H1 (cell line): Measurements from ENCODE around the gene LAMA3. TPM values are rescaled to one million over a fixed set of nuclear protein-coding genes. Genes with fewer than 3 reads are reported as not detected.

ENCODE experiments used
- CTCF ChIA-PET: fragments of 300-600 bp; sonication (Branson Sonifier 250); formaldehyde crosslinking; loops from one replicate; lab custom pipeline; 2021; ENCODE audit not compliant: partially characterized antibody; lab: Charles Lee
- POLR2A ChIA-PET: fragments of 300-600 bp; sonication (Branson Sonifier 250); formaldehyde crosslinking; loops from one replicate; lab custom pipeline; 2021; ENCODE audit warnings: inconsistent platforms; ENCODE audit not compliant: partially characterized antibody; lab: Charles Lee
- DNase-seq, 2 experiments: peaks; one replicate each; pipeline versions ENCODE4 v3.0.0 to v3.0.0-alpha.2; 2010 to 2022; ENCODE audit warnings: low spot score in 2 of 2, low read depth in 1 of 2, mixed read lengths in 1 of 2
- FAIRE-seq: peaks from 2 replicates; lab custom pipeline; 2011; peaks lifted over from hg19 to GRCh38; lab: Jason Lieb, UNC
- H2AFZ ChIP-seq: 2 replicates; pipeline ENCODE4 v1.8.1; 2012; ENCODE audit warnings: low read length, inconsistent platforms
- H2AK5ac ChIP-seq: 2 replicates; pipeline ENCODE4 v1.6.1; 2013; ENCODE audit warnings: low read depth, low read length
- H2BK120ac ChIP-seq: replicated peaks from 2 replicates; pipeline ENCODE3; 2013; ENCODE audit warnings: low read depth, low read length, inconsistent platforms
- H2BK12ac ChIP-seq: 2 replicates; pipeline ENCODE4 v1.6.1; 2013; ENCODE audit warnings: low read depth, low read length
- H2BK15ac ChIP-seq: 2 replicates; pipeline ENCODE4 v1.6.1; 2013; ENCODE audit warnings: low read length
- H2BK20ac ChIP-seq: 2 replicates; pipeline ENCODE4 v1.6.1; 2013; ENCODE audit warnings: low read length
- H2BK5ac ChIP-seq: 2 replicates; pipeline ENCODE4 v1.6.1; 2013; ENCODE audit warnings: low read depth, low read length
- H3K14ac ChIP-seq: 2 replicates; pipeline ENCODE4 v1.6.1; 2013; ENCODE audit warnings: inconsistent platforms; ENCODE audit not compliant: insufficient read length
- H3K18ac ChIP-seq: 2 replicates; pipeline ENCODE4 v1.6.1; 2013; ENCODE audit warnings: low read length; ENCODE audit errors: extremely low read depth
- H3K23ac ChIP-seq: 2 replicates; pipeline ENCODE4 v1.6.1; 2013; ENCODE audit warnings: inconsistent platforms; ENCODE audit not compliant: insufficient read length
- H3K23me2 ChIP-seq: 2 replicates; pipeline ENCODE4 v1.6.1; 2013; ENCODE audit warnings: low read depth, low read length
- H3K27ac ChIP-seq: 2 replicates; pipeline ENCODE4 v1.6.1; 2011; ENCODE audit warnings: low read depth, low read length, inconsistent platforms
- H3K27me3 ChIP-seq, 4 experiments: replicated peaks in 1 of 4; 1 replicate in 1 of 4; 2 replicates in 3 of 4; pipeline versions ENCODE4 v1.6.1 to v1.8.1; 2011 to 2013; ENCODE audit warnings: low read length in 3 of 4, mild to moderate bottlenecking in 3 of 4, inconsistent platforms in 2 of 4, mixed read lengths in 2 of 4, moderate library complexity in 1 of 4; ENCODE audit not compliant: control insufficient read depth in 3 of 4, insufficient read depth in 3 of 4; ENCODE audit errors: extremely low read depth in 1 of 4
- H3K36me3 ChIP-seq, 4 experiments: 2 replicates each; pipeline versions ENCODE4 v1.6.1 to v1.8.1; 2011 to 2013; ENCODE audit warnings: mild to moderate bottlenecking in 4 of 4, low read length in 3 of 4, moderate library complexity in 2 of 4, control low read depth in 1 of 4, inconsistent platforms in 1 of 4; ENCODE audit not compliant: insufficient read depth in 4 of 4, control insufficient read depth in 2 of 4
- H3K4ac ChIP-seq: replicated peaks from 2 replicates; pipeline ENCODE3; 2013; ENCODE audit warnings: low read length, low read depth, mixed read lengths, inconsistent platforms; ENCODE audit not compliant: insufficient read length
- H3K4me1 ChIP-seq, 4 experiments: replicated peaks in 1 of 4; 1 replicate in 1 of 4; 2 replicates in 3 of 4; pipeline versions ENCODE4 v1.6.1 to v1.8.1; 2011 to 2013; ENCODE audit warnings: low read length in 3 of 4, inconsistent platforms in 2 of 4, mixed read lengths in 1 of 4; ENCODE audit not compliant: insufficient read depth in 4 of 4, control insufficient read depth in 3 of 4
- H3K4me2 ChIP-seq, 2 experiments: 2 replicates each; pipeline versions ENCODE4 v1.6.1 to v1.8.1; 2011 to 2013; ENCODE audit warnings: low read depth in 2 of 2, low read length in 2 of 2, control low read depth in 1 of 2, inconsistent platforms in 1 of 2, mild to moderate bottlenecking in 1 of 2; ENCODE audit not compliant: insufficient read depth in 1 of 2
- H3K4me3 ChIP-seq, 4 experiments: fragments of 200-600, 300-600 bp in 1 of 4; sonication (generic), shearing (Covaris generic), sonication (Bioruptor Twin) in 1 of 4; 2 replicates each; pipeline versions ENCODE4 v1.5.1 to v1.8.1; 2011 to 2016; ENCODE audit warnings: low read length in 4 of 4, low read depth in 3 of 4, control low read depth in 2 of 4, inconsistent platforms in 2 of 4, mild to moderate bottlenecking in 2 of 4, mixed read lengths in 1 of 4, moderate library complexity in 1 of 4; ENCODE audit not compliant: insufficient read depth in 2 of 4; ENCODE audit errors: extremely low read depth in 1 of 4
- H3K56ac ChIP-seq: replicated peaks from 2 replicates; pipeline ENCODE3; 2013; ENCODE audit warnings: low read depth, mild to moderate bottlenecking, mixed read lengths, low read length, inconsistent platforms; ENCODE audit not compliant: insufficient read length
- H3K79me1 ChIP-seq: 2 replicates; pipeline ENCODE4 v1.6.1; 2013; ENCODE audit warnings: low read depth, low read length, control low read depth
- H3K79me2 ChIP-seq, 2 experiments: 2 replicates each; pipeline versions ENCODE4 v1.6.1 to v1.8.1; 2012 to 2013; ENCODE audit warnings: low read length in 2 of 2, mild to moderate bottlenecking in 2 of 2, inconsistent platforms in 1 of 2; ENCODE audit not compliant: insufficient read depth in 2 of 2, control insufficient read depth in 1 of 2
- H3K9ac ChIP-seq, 4 experiments: replicated peaks in 1 of 4; 1 replicate in 1 of 4; 2 replicates in 3 of 4; pipeline versions ENCODE4 v1.6.1 to v1.8.1; 2011 to 2013; ENCODE audit warnings: low read depth in 3 of 4, low read length in 3 of 4, control low read depth in 2 of 4, mild to moderate bottlenecking in 2 of 4, moderate library complexity in 2 of 4, inconsistent platforms in 1 of 4; ENCODE audit errors: extremely low read depth in 1 of 4
- H3K9me3 ChIP-seq, 2 experiments: 2 replicates each; pipeline versions ENCODE4 v1.6.1 to v1.8.1; 2012 to 2013; ENCODE audit warnings: mild to moderate bottlenecking in 2 of 2, moderate library complexity in 2 of 2, control low read depth in 1 of 2, inconsistent platforms in 1 of 2, low read depth in 1 of 2, low read length in 1 of 2, mixed read lengths in 1 of 2; ENCODE audit not compliant: insufficient read depth in 2 of 2
- H4K20me1 ChIP-seq, 2 experiments: replicated peaks in 1 of 2; 2 replicates each; pipeline versions ENCODE3 to v1.8.1; 2011 to 2013; ENCODE audit warnings: inconsistent platforms in 2 of 2, low read length in 2 of 2, mild to moderate bottlenecking in 1 of 2; ENCODE audit not compliant: insufficient read depth in 2 of 2, control insufficient read depth in 1 of 2
- H4K5ac ChIP-seq: 2 replicates; pipeline ENCODE4 v1.6.1; 2013; ENCODE audit warnings: low read length, low read depth, mixed read lengths, inconsistent platforms; ENCODE audit not compliant: insufficient read length
- H4K8ac ChIP-seq: 2 replicates; pipeline ENCODE4 v1.8.0; 2013; ENCODE audit warnings: mild to moderate bottlenecking, moderate library complexity, low read length, inconsistent platforms; ENCODE audit not compliant: insufficient read depth; ENCODE audit errors: extremely low read depth
- H4K91ac ChIP-seq: replicated peaks from 2 replicates; pipeline ENCODE3; 2013; ENCODE audit warnings: low read length, mixed read lengths, inconsistent platforms; ENCODE audit not compliant: insufficient read length
- CBX8 ChIP-seq: fragments of 300-800, 300-1000 bp; sonication (generic); IDR thresholded peaks from 2 replicates; pipeline ENCODE4 v1.7.1; 2016; ENCODE audit warnings: low read depth, low read length, borderline replicate concordance
- WGBS, 2 experiments: shearing (Covaris generic) in 1 of 2; methylation state at CpG; one replicate each; pipeline versions ENCODE4 v1.1.6 to v1.1.7; 2013 to 2015; ENCODE audit warnings: low lambda C conversion rate in 2 of 2, mixed read lengths in 2 of 2, inconsistent platforms in 1 of 2, low coverage in 1 of 2, missing lambda C conversion rate in 1 of 2; ENCODE audit not compliant: insufficient replicate concordance in 2 of 2, insufficient coverage in 1 of 2, insufficient read length in 1 of 2; ENCODE audit errors: extremely low coverage in 1 of 2, missing lambda C conversion rate in 1 of 2; 5-methylcytosine and 5-hydroxymethylcytosine counted together
- polyA plus RNA-seq, 7 experiments: library from polyadenylated mRNA; depleted of rRNA in 3 of 7; stranded (reverse) in 5 of 7; unstranded in 2 of 7; fragments of >200 nt in 5 of 7; fragments of 200-250 nt in 2 of 7; gene quantifications; 1 replicate in 5 of 7; 2 replicates in 1 of 7; 4 replicates in 1 of 7; pipeline versions ENCODE4 v1.2.1 to v1.2.3, GENCODE V29; 2011 to 2013; ENCODE audit warnings: missing spikeins in 2 of 7, mixed read lengths in 2 of 7
- total RNA-seq: library from RNA; stranded (reverse); fragmentation: NEBNext Ultra II Directional; extraction: Animal tissue kit (Norgen Biotek cat#: 25700); gene quantifications from 2 replicates; pipeline ENCODE4 v1.2.1, GENCODE V29; 2021
- TF ChIP-seq, protein P1 (sequence below): IDR thresholded peaks from 2 replicates; pipeline ENCODE4 v1.6.1; 2011; ENCODE audit warnings: low read length, improper control_type of control experiment

LAMA3 gene
- total and polyA plus RNA-seq, 2 of the 8 experiments (the other 6 are each of a cell fraction or from before 2014, with no cell fraction given): 0.76 to 5.0 TPM

DNA sequence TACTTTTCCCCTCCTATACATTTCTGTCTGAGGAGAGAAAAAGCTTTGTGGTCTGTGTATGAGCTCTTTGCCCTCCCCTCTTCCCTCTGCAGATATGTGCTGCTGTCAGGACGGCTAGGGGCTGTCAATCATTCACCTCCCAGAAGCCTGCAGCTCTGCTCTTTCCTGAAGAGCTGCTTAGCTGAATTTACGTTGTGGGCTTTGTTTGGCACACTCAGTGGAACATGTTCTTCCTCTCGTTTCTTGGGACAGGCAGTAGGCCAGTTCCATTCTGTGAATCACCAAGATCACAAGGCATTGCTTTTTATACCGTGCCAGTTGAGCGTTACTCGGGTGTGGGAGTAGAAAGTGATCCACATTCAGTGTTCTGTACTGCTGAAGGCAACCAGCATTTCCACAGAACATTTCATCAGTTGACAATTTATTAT lies 136.7 kb downstream of the LAMA3 start:
- no peak overlapping the region for H2BK5ac ChIP-seq
- no peaks in the 10 kb centered on the region for H4K20me1 ChIP-seq
- no peak overlapping the region for H2BK12ac ChIP-seq
- no peak overlapping the region for H2BK120ac ChIP-seq
- no peak overlapping the region for H3K23ac ChIP-seq
- 0 out of 2 replicates have a peak overlapping the region, but pooled peaks have one; percentile 11 for H2AFZ ChIP-seq
- no peak overlapping the region for H3K18ac ChIP-seq
- H4K5ac ChIP-seq: no peak overlapping the region
- DNase-seq (no peak), FAIRE-seq (no peak)
- H4K8ac ChIP-seq: no peak overlapping the region
- H4K91ac ChIP-seq: no peak overlapping the region
- no peak overlapping the region for H2BK15ac ChIP-seq
- H3K4me3 ChIP-seq: no peak overlapping the region
- H3K9me3 ChIP-seq: no peaks in the 10 kb centered on the region
- peaks cover 0 to 7% (median 6%) of the 10 kb centered on the region in 4 experiments; a peak in 3 of 7 replicates for H3K4me1 ChIP-seq
- no peaks in the 10 kb centered on the region for H3K79me1 ChIP-seq
- H3K14ac ChIP-seq: no peak overlapping the region
- H3K79me2 ChIP-seq: no peaks in the 10 kb centered on the region
- H3K9ac ChIP-seq: no peak overlapping the region; a peak in 1 of 7 replicates
- H3K36me3 ChIP-seq: no peaks in the 10 kb centered on the region
- H3K27ac ChIP-seq: no peak overlapping the region
- WGBS, 2 experiments: 83% methylated on average over 6 of the region's 6 CpGs; no CpG with 5 or more reads in 1 of the 2 experiments
- no peak overlapping the region for H3K4me2 ChIP-seq
- POLR2A ChIA-PET: no interaction called here
- CTCF ChIA-PET: no interaction called here
- no peak overlapping the region for H3K56ac ChIP-seq
- H2BK20ac ChIP-seq: 0 out of 2 replicates have a peak overlapping the region, but pooled peaks have one; percentile 64
- no peaks in the 10 kb centered on the region for H3K23me2 ChIP-seq
- no peak overlapping the region for H3K4ac ChIP-seq
- no peaks in the 10 kb centered on the region for H3K27me3 ChIP-seq
- no peak overlapping the region for H2AK5ac ChIP-seq
- no peak for TF ChIP-seq CBX8
- TF ChIP-seq, protein P1, sequence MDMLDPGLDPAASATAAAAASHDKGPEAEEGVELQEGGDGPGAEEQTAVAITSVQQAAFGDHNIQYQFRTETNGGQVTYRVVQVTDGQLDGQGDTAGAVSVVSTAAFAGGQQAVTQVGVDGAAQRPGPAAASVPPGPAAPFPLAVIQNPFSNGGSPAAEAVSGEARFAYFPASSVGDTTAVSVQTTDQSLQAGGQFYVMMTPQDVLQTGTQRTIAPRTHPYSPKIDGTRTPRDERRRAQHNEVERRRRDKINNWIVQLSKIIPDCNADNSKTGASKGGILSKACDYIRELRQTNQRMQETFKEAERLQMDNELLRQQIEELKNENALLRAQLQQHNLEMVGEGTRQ: no peak
